ENCODE results near the gene AEBP1. TPM values are rescaled to one million over a fixed set of nuclear protein-coding genes. Genes with fewer than 3 reads are reported as not detected.

The AEBP1 gene
- total RNA-seq, 1 donor: 168 TPM

GRCh38 chr7:44110719-44111635, 6.8 kb downstream of the AEBP1 start:
- no peak for TF ChIP-seq CTCF (IDR thresholded peaks at IDR 0.05; ENCODE audit: insufficient read depth, low read length)
- DNase-seq (ENCODE audit: low read depth): no peak

GRCh38 chr7:44111761-44112160, 7.6 kb downstream of the AEBP1 start:
- DNase-seq (ENCODE audit: low read depth): no peak
- TF ChIP-seq CTCF (IDR thresholded peaks at IDR 0.05; ENCODE audit: insufficient read depth, low read length): no peak

More at GRCh38 chr7:44110719-44111635, 6.8 kb downstream of the AEBP1 start:
- H3K4me3 ChIP-seq (ENCODE audit: low read depth, low read length): no peak overlapping the region

GRCh38 chr7:44112231-44112996, 8.3 kb downstream of the AEBP1 start:
- H3K4me3 ChIP-seq (ENCODE audit: low read depth, low read length): no peak overlapping the region
- no peak for TF ChIP-seq CTCF (IDR thresholded peaks at IDR 0.05; ENCODE audit: insufficient read depth, low read length)
- DNase-seq (ENCODE audit: low read depth): no peak

More at GRCh38 chr7:44111761-44112160, 7.6 kb downstream of the AEBP1 start:
- H3K4me3 ChIP-seq (ENCODE audit: low read depth, low read length): no peak overlapping the region

- no peak for DNase-seq (ENCODE audit: low read depth)
- TF ChIP-seq CTCF (IDR thresholded peaks at IDR 0.05; ENCODE audit: insufficient read depth, low read length): no peak
- no peak overlapping the region for H3K4me3 ChIP-seq (ENCODE audit: low read depth, low read length)
Measured at GRCh38 chr7:44112997-44113763, 9.0 kb downstream of the AEBP1 start.

- no peak for DNase-seq (ENCODE audit: low read depth)
- TF ChIP-seq CTCF (IDR thresholded peaks at IDR 0.05; ENCODE audit: insufficient read depth, low read length): no peak
- H3K4me3 ChIP-seq (ENCODE audit: low read depth, low read length): no peak overlapping the region
Measured at GRCh38 chr7:44113764-44114354, 9.7 kb downstream of the AEBP1 start.
